Kidney (tissue), 14 donors: Measurements from ENCODE around the gene TEX44. TPM values are rescaled to one million over a fixed set of nuclear protein-coding genes. Genes with fewer than 3 reads are reported as not detected.

Experiments
- DNase-seq, 5 donors: peaks; one replicate each; pipeline ENCODE4 v3.0.0-alpha.2; 2013 to 2020
- FAIRE-seq: peaks from 2 replicates; lab custom pipeline; 2012; peaks lifted over from hg19 to GRCh38; lab: Jason Lieb, UNC
- H3K27ac ChIP-seq, 2 donors: one replicate each; pipeline ENCODE4 v1.7.0; 2013; ENCODE audit warnings: low read depth in 2 of 2, low read length in 2 of 2, inconsistent platforms in 1 of 2
- H3K27me3 ChIP-seq: one replicate; pipeline ENCODE4 v1.7.1; 2013; ENCODE audit warnings: low read length, inconsistent platforms; ENCODE audit not compliant: control insufficient read depth, insufficient read depth
- H3K36me3 ChIP-seq, 3 donors: one replicate each; pipeline versions ENCODE4 v1.7.0 to v1.7.1; 2013; ENCODE audit warnings: low read length in 3 of 3, control low read depth in 1 of 3, inconsistent platforms in 1 of 3; ENCODE audit not compliant: insufficient read depth in 3 of 3, control insufficient read depth in 2 of 3
- H3K4me1 ChIP-seq, 3 donors: one replicate each; pipeline versions ENCODE4 v1.7.0 to v1.7.1; 2013; ENCODE audit warnings: low read length in 3 of 3, inconsistent platforms in 1 of 3, low read depth in 1 of 3; ENCODE audit not compliant: control insufficient read depth in 2 of 3, insufficient read depth in 2 of 3
- H3K4me3 ChIP-seq, 3 donors: one replicate each; pipeline versions ENCODE4 v1.7.0 to v1.8.1; 2013; ENCODE audit warnings: low read length in 3 of 3, control low read depth in 1 of 3, inconsistent platforms in 1 of 3
- H3K9ac ChIP-seq, 3 donors: one replicate each; pipeline versions ENCODE4 v1.7.0 to v1.7.1; 2013; ENCODE audit warnings: low read length in 3 of 3, control low read depth in 1 of 3, inconsistent platforms in 1 of 3
- H3K9me3 ChIP-seq, 3 donors: one replicate each; pipeline versions ENCODE4 v1.7.0 to v1.7.1; 2013; ENCODE audit warnings: low read length in 3 of 3, control low read depth in 1 of 3, inconsistent platforms in 1 of 3; ENCODE audit not compliant: control insufficient read depth in 2 of 3, insufficient read depth in 1 of 3
- intact Hi-C: fragments of 100-400 bp; cut with DNase I; formaldehyde crosslinking; loops from one replicate; pipeline ENCODE4 v1.11.1; 2022
- polyA plus RNA-seq: library from polyadenylated mRNA; stranded (reverse); fragments of 350-450 nt; fragmentation: Illumina TruSeq; extraction: RNeasy Lipid Tissue Mini Kit (QIAGEN cat#74804); gene quantifications from one replicate; pipeline ENCODE4 v1.2.3, GENCODE V29; 2014; ENCODE audit warnings: low read depth, low replicate concordance; ENCODE audit not compliant: insufficient read depth
- total RNA-seq: library from RNA; stranded (reverse); fragmentation: NEBNext Ultra II Directional; extraction: Animal tissue kit (Norgen Biotek cat#: 25700); gene quantifications from one replicate; pipeline ENCODE4 v1.2.1, GENCODE V29; 2021
- TF ChIP-seq, protein P1 (sequence below): IDR thresholded peaks from 3 replicates; pipeline ENCODE4 v1.5.1; 2012; ENCODE audit warnings: mild to moderate bottlenecking, moderate library complexity, borderline replicate concordance; ENCODE audit not compliant: insufficient read depth; ENCODE audit errors: extremely low read depth
- donor health status: control.
- donor health status: control.
- donor health status: control.
- donor health status: control.
- donor health status: control.
- donor health status: DM: yes; HTN: yes; CAD: no.
- donor health status: Normal renal cell carcinoma (clear cell type).

Gene TEX44
- total and polyA plus RNA-seq, 2 donors from 2014 or later = not detected

- H3K4me3 ChIP-seq = peak overlapping the region in 2 of 3 donors; percentile 20 to 26
- peaks cover 0 to 30% (median 29%) of the 10 kb centered on the region in 3 donors for H3K4me1 ChIP-seq
- peak overlapping the region; percentile 95 to 98 for H3K27ac ChIP-seq
- TF ChIP-seq, protein P1, sequence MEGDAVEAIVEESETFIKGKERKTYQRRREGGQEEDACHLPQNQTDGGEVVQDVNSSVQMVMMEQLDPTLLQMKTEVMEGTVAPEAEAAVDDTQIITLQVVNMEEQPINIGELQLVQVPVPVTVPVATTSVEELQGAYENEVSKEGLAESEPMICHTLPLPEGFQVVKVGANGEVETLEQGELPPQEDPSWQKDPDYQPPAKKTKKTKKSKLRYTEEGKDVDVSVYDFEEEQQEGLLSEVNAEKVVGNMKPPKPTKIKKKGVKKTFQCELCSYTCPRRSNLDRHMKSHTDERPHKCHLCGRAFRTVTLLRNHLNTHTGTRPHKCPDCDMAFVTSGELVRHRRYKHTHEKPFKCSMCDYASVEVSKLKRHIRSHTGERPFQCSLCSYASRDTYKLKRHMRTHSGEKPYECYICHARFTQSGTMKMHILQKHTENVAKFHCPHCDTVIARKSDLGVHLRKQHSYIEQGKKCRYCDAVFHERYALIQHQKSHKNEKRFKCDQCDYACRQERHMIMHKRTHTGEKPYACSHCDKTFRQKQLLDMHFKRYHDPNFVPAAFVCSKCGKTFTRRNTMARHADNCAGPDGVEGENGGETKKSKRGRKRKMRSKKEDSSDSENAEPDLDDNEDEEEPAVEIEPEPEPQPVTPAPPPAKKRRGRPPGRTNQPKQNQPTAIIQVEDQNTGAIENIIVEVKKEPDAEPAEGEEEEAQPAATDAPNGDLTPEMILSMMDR = no peak
- intact Hi-C loops = no loop called here
- FAIRE-seq (peak; percentile 21), DNase-seq (peak; percentile 70 to 96 (median 81))
- no peaks in the 10 kb centered on the region for H3K27me3 ChIP-seq
- H3K9me3 ChIP-seq = no peaks in the 10 kb centered on the region
- peak overlapping the region in 2 of 3 donors; percentile 67 to 79 for H3K9ac ChIP-seq
- H3K36me3 ChIP-seq = no peaks in the 10 kb centered on the region
Measured at GRCh38 chr2:231642631-231643494, 50.2 kb downstream of the TEX44 start.

- intact Hi-C loops = no loop called here
- TF ChIP-seq, protein P1 = no peak
- Histone ChIP-seq H3K9me3 (no peaks in the 10 kb centered on the region), H3K27ac (peak overlapping the region; percentile 95 to 98), H3K4me3 (peak overlapping the region in 1 of 3 donors; percentile 26), H3K27me3 (no peaks in the 10 kb centered on the region), H3K9ac (peak overlapping the region in 2 of 3 donors; percentile 67 to 79), H3K36me3 (no peaks in the 10 kb centered on the region), H3K4me1 (peaks cover 0 to 30% (median 29%) of the 10 kb centered on the region in 3 donors)
- DNase-seq = no peak
- no peak for FAIRE-seq
Measured at GRCh38 chr2:231643495-231643888, 50.8 kb downstream of the TEX44 start.

Other genes with a start within 250 kb of the TEX44 start
- gene B3GNT7, start 197.2 kb upstream of the TEX44 start, total RNA-seq = 9.3 TPM
- gene B3GNT7, start 197.2 kb upstream of the TEX44 start, polyA plus RNA-seq = 2.4 TPM
- 382 TPM for gene NCL, start 128.4 kb upstream of the TEX44 start, total RNA-seq
- 191 TPM for gene NCL, start 128.4 kb upstream of the TEX44 start, polyA plus RNA-seq
- gene NMUR1, start 62.4 kb upstream of the TEX44 start, total RNA-seq = 0.94 TPM
- 1.3 TPM for gene NMUR1, start 62.4 kb upstream of the TEX44 start, polyA plus RNA-seq
- 1,173 TPM for gene PTMA, start 115.7 kb downstream of the TEX44 start, total RNA-seq
- 825 TPM for gene PTMA, start 115.7 kb downstream of the TEX44 start, polyA plus RNA-seq
- 21.7 TPM for gene PDE6D, start 188.4 kb downstream of the TEX44 start, total RNA-seq
- gene PDE6D, start 188.4 kb downstream of the TEX44 start, polyA plus RNA-seq = 28.2 TPM
- gene COPS7B, start 193.6 kb downstream of the TEX44 start, total RNA-seq = 33.0 TPM
- 21.9 TPM for gene COPS7B, start 193.6 kb downstream of the TEX44 start, polyA plus RNA-seq